Right atrium auricular region (tissue), 2 donors: ENCODE data around the gene SECISBP2. TPM values are rescaled to one million over a fixed set of nuclear protein-coding genes. Genes with fewer than 3 reads are reported as not detected.

Experiments
- DNase-seq: peaks from one replicate; pipeline ENCODE4 v3.0.0-alpha.2; 2019; ENCODE audit warnings: low spot score
- H3K27ac ChIP-seq, 2 donors: fragments of 200-600 bp; sonication (generic); 1 replicate in 1 of 2; 2 replicates in 1 of 2; pipeline ENCODE4 v1.5.1; 2016 to 2019
- H3K27me3 ChIP-seq, 2 donors: fragments of 200-600 bp; sonication (generic); one replicate each; pipeline versions ENCODE4 v1.5.1 to v1.6.0; 2017 to 2019
- H3K36me3 ChIP-seq: fragments of 200-600 bp; sonication (generic); one replicate; pipeline ENCODE4 v1.5.1; 2016
- H3K4me1 ChIP-seq, 2 donors: fragments of 200-600 bp; sonication (generic); one replicate each; pipeline versions ENCODE4 v1.5.1 to v1.6.0; 2017 to 2019
- H3K4me3 ChIP-seq, 2 donors: fragments of 200-600 bp; sonication (generic); 1 replicate in 1 of 2; 2 replicates in 1 of 2; pipeline ENCODE4 v1.5.1; 2017 to 2019; ENCODE audit warnings: mild to moderate bottlenecking in 1 of 2, moderate library complexity in 1 of 2
- H3K9me3 ChIP-seq, 2 donors: fragments of 200-600 bp; sonication (generic); one replicate each; pipeline ENCODE4 v1.5.1; 2019
- CTCF ChIP-seq, 2 donors: fragments of 200-600 bp; sonication (generic); IDR thresholded peaks; one replicate each; pipeline ENCODE4 v1.5.1; 2019; ENCODE audit warnings: antibody characterized with exemption in 2 of 2
- total RNA-seq, 2 donors: library from RNA; depleted of rRNA; stranded (reverse); fragments of >200 nt; gene quantifications; one replicate each; pipeline ENCODE4 v1.1.0, GENCODE V29; 2016

SECISBP2 gene
- total RNA-seq, 2 donors from 2014 or later, result 15.0 to 19.9 TPM

GRCh38 chr9:89352874-89353649 lies 34.8 kb downstream of the SECISBP2 start:
- Histone ChIP-seq H3K36me3 (peaks cover 80% of the 10 kb centered on the region), H3K27me3 (no peaks in the 10 kb centered on the region), H3K4me1 (peaks cover 0 to 33% of the 10 kb centered on the region in 2 donors), H3K27ac (no peak overlapping the region), H3K9me3 (no peaks in the 10 kb centered on the region), H3K4me3 (no peak overlapping the region)
- DNase-seq, result no peak
- TF ChIP-seq CTCF (IDR thresholded peaks at IDR 0.05), result no peak

- peaks cover 0 to 38% of the 10 kb centered on the region in 2 donors for H3K4me1 ChIP-seq
- H3K9me3 ChIP-seq, result no peaks in the 10 kb centered on the region
- no peak for TF ChIP-seq CTCF (IDR thresholded peaks at IDR 0.05)
- no peaks in the 10 kb centered on the region for H3K27me3 ChIP-seq
- peaks cover 80% of the 10 kb centered on the region for H3K36me3 ChIP-seq
- DNase-seq, result no peak
- H3K27ac ChIP-seq, result no peak overlapping the region
- no peak overlapping the region for H3K4me3 ChIP-seq
These were observed 35.7 kb downstream of the SECISBP2 start for GRCh38 chr9:89353989-89354388.

- Histone ChIP-seq H3K27ac (no peak overlapping the region), H3K36me3 (peaks cover 80% of the 10 kb centered on the region), H3K27me3 (no peaks in the 10 kb centered on the region), H3K9me3 (no peaks in the 10 kb centered on the region), H3K4me3 (no peak overlapping the region), H3K4me1 (peaks cover 0 to 43% of the 10 kb centered on the region in 2 donors)
- TF ChIP-seq CTCF (IDR thresholded peaks at IDR 0.05), result no peak
- no peak for DNase-seq
These were observed 36.2 kb downstream of the SECISBP2 start for GRCh38 chr9:89354471-89354870.

GRCh38 chr9:89356782-89357181 lies 38.5 kb downstream of the SECISBP2 start:
- H3K9me3 ChIP-seq, result no peaks in the 10 kb centered on the region
- H3K36me3 ChIP-seq, result peaks cover 83% of the 10 kb centered on the region
- peaks cover 0 to 48% of the 10 kb centered on the region in 2 donors for H3K4me1 ChIP-seq
- H3K27ac ChIP-seq, result no peak overlapping the region
- no peak for TF ChIP-seq CTCF (IDR thresholded peaks at IDR 0.05)
- DNase-seq, result peak; percentile 21
- H3K4me3 ChIP-seq, result no peak overlapping the region
- no peaks in the 10 kb centered on the region for H3K27me3 ChIP-seq

- H3K27me3 ChIP-seq, result no peaks in the 10 kb centered on the region
- no peaks in the 10 kb centered on the region for H3K9me3 ChIP-seq
- peaks cover 0 to 41% of the 10 kb centered on the region in 2 donors for H3K4me1 ChIP-seq
- H3K27ac ChIP-seq, result no peak overlapping the region
- DNase-seq, result peak; percentile 28
- no peak for TF ChIP-seq CTCF (IDR thresholded peaks at IDR 0.05)
- H3K4me3 ChIP-seq, result no peak overlapping the region
- H3K36me3 ChIP-seq, result peaks cover 91% of the 10 kb centered on the region
These were observed 39.3 kb downstream of the SECISBP2 start for GRCh38 chr9:89357331-89358197.
